Endothelial cell of umbilical vein (primary cell): Measurements from ENCODE around the gene LRP1B. TPM values are rescaled to one million over a fixed set of nuclear protein-coding genes. Genes with fewer than 3 reads are reported as not detected.

Experiments used
- BruUV-seq: library from RNA; stranded (reverse); fragments of 400-500 nt; replicated peaks from 2 replicates; lab custom pipeline; 2021; lab: Mats Ljungman, UMichigan
- CTCF ChIA-PET: fragments of 300-600, 350-600 bp; sonication (Branson Sonifier 250); formaldehyde crosslinking; loops from one replicate; lab custom pipeline; 2021; ENCODE audit warnings: antibody characterized with exemption, inconsistent platforms; lab: Charles Lee
- POLR2A ChIA-PET: fragments of 300-600, 350-600 bp; sonication (Branson Sonifier 250); formaldehyde crosslinking; loops from one replicate; lab custom pipeline; 2021; ENCODE audit warnings: antibody characterized with exemption, inconsistent platforms; lab: Charles Lee
- DNase-seq: peaks from one replicate; pipeline ENCODE4 v3.0.0-alpha.2; 2011; ENCODE audit warnings: low read depth, low spot score
- FAIRE-seq: peaks from 2 replicates; lab custom pipeline; 2011; peaks lifted over from hg19 to GRCh38; lab: Jason Lieb, UNC
- H2AFZ ChIP-seq: 2 replicates; pipeline ENCODE4 v1.6.0; 2012; ENCODE audit warnings: low read depth, low read length, control low read depth, inconsistent platforms
- H3K27ac ChIP-seq: 2 replicates; pipeline ENCODE4 v1.5.1; 2011; ENCODE audit warnings: low read depth, mild to moderate bottlenecking, control low read depth, low read length, moderate library complexity; ENCODE audit not compliant: insufficient read depth
- H3K27me3 ChIP-seq, 2 experiments: 2 replicates each; pipeline versions ENCODE4 v1.6.0 to v1.6.1; 2011; ENCODE audit warnings: low read length in 2 of 2, mixed read lengths in 1 of 2; ENCODE audit not compliant: control insufficient read depth in 2 of 2, insufficient read depth in 2 of 2
- H3K36me3 ChIP-seq, 2 experiments: 2 replicates in 1 of 2; 3 replicates in 1 of 2; pipeline ENCODE4 v1.5.1; 2011; ENCODE audit warnings: low read length in 2 of 2, mild to moderate bottlenecking in 1 of 2, moderate library complexity in 1 of 2; ENCODE audit not compliant: control insufficient read depth in 2 of 2, insufficient read depth in 2 of 2; ENCODE audit errors: extremely low read depth in 1 of 2
- H3K4me1 ChIP-seq: 3 replicates; pipeline ENCODE4 v1.5.1; 2011; ENCODE audit warnings: mild to moderate bottlenecking, low read length; ENCODE audit not compliant: control insufficient read depth, insufficient read depth; ENCODE audit errors: extremely low read depth
- H3K4me2 ChIP-seq: 2 replicates; pipeline ENCODE4 v1.6.1; 2011; ENCODE audit warnings: low read length, control low read depth, mixed read lengths; ENCODE audit not compliant: insufficient read depth
- H3K4me3 ChIP-seq, 3 experiments: fragments of 200-600 bp in 1 of 3; sonication (generic), shearing (Covaris generic) in 1 of 3; replicated peaks in 1 of 3; 2 replicates each; pipeline ENCODE4 v1.5.1; 2011 to 2016; ENCODE audit warnings: control low read depth in 3 of 3, low read length in 3 of 3, mild to moderate bottlenecking in 2 of 3, inconsistent platforms in 1 of 3, low read depth in 1 of 3, moderate library complexity in 1 of 3; ENCODE audit not compliant: insufficient read depth in 1 of 3
- H3K79me2 ChIP-seq: 2 replicates; pipeline ENCODE4 v1.6.0; 2012; ENCODE audit warnings: low read length, inconsistent platforms; ENCODE audit not compliant: control insufficient read depth, insufficient read depth
- H3K9ac ChIP-seq: replicated peaks from 2 replicates; pipeline ENCODE3; 2011; ENCODE audit warnings: low read length, control low read depth; ENCODE audit not compliant: insufficient read depth; ENCODE audit errors: extremely low read depth
- H3K9me1 ChIP-seq: replicated peaks from 3 replicates; pipeline ENCODE4 v1.6.0; 2011; ENCODE audit warnings: mild to moderate bottlenecking, low read length; ENCODE audit not compliant: control insufficient read depth, insufficient read depth; ENCODE audit errors: extremely low read depth
- H3K9me3 ChIP-seq: replicated peaks from 2 replicates; pipeline ENCODE4 v1.5.1; 2012; ENCODE audit warnings: low read length, inconsistent platforms; ENCODE audit not compliant: control insufficient read depth, insufficient read depth
- H4K20me1 ChIP-seq: replicated peaks from 2 replicates; pipeline ENCODE3; 2011; ENCODE audit warnings: mild to moderate bottlenecking, low read length; ENCODE audit not compliant: control insufficient read depth, insufficient read depth; ENCODE audit errors: extremely low read depth
- EZH2 ChIP-seq: IDR thresholded peaks from 2 replicates; pipeline ENCODE4 v1.6.1; 2012; ENCODE audit warnings: borderline replicate concordance, low read depth, mild to moderate bottlenecking, moderate library complexity, low read length, inconsistent platforms; ENCODE audit not compliant: severe bottlenecking
- FOS ChIP-seq: IDR thresholded peaks from 2 replicates; pipeline ENCODE4 v1.6.1; 2011; ENCODE audit warnings: mild to moderate bottlenecking, low read length, moderate library complexity, borderline replicate concordance; ENCODE audit not compliant: insufficient read depth
- GATA2 ChIP-seq: IDR thresholded peaks from 2 replicates; pipeline ENCODE4 v1.7.0; 2011; ENCODE audit warnings: low read depth, mild to moderate bottlenecking, moderate library complexity, mixed read lengths, low read length; ENCODE audit not compliant: insufficient read length, insufficient read depth
- JUN ChIP-seq: IDR thresholded peaks from 2 replicates; pipeline ENCODE4 v1.6.1; 2011; ENCODE audit warnings: borderline replicate concordance, low read depth; ENCODE audit not compliant: insufficient read length, insufficient read depth
- MYC ChIP-seq: IDR thresholded peaks from one replicate; pipeline ENCODE4 v1.6.1; 2011; ENCODE audit warnings: mild to moderate bottlenecking, low read depth, low read length
- POLR2A ChIP-seq: IDR thresholded peaks from 2 replicates; pipeline ENCODE4 v1.6.1; 2012; ENCODE audit warnings: low read depth, mild to moderate bottlenecking, control low read depth, low read length
- POLR2AphosphoS5 ChIP-seq: IDR thresholded peaks from 2 replicates; pipeline ENCODE4 v1.6.1; 2012; ENCODE audit warnings: low read depth, mild to moderate bottlenecking, control low read depth, low read length, moderate library complexity; ENCODE audit not compliant: insufficient read depth
- dilution Hi-C: fragments of 300-500 bp; cut with MboI; formaldehyde crosslinking; loops from one replicate; pipeline ENCODE4 v1.15.0; 2019; ENCODE audit warnings: low sequenced_read_pairs; ENCODE audit not compliant: extremely low pct_ligation_motif_present
- intact Hi-C: fragments of 100-400 bp; cut with micrococcal nuclease; formaldehyde crosslinking; loops from one replicate; pipeline ENCODE4 v1.10.0; 2022
- polyA plus RNA-seq, 4 experiments: library from polyadenylated mRNA; depleted of rRNA in 3 of 4; stranded (reverse) in 3 of 4; unstranded in 1 of 4; fragments of >200 nt; gene quantifications; 2 replicates each; pipeline versions ENCODE4 v1.2.1 to v1.2.3, GENCODE V29; 2011 to 2012; ENCODE audit warnings: missing spikeins in 1 of 4
- total RNA-seq: library from RNA; stranded (reverse); gene quantifications from 2 replicates; pipeline ENCODE4 v1.2.3, GENCODE V29; 2021
- TF ChIP-seq, protein P1 (sequence below), 2 donors: IDR thresholded peaks; 1 replicate in 1 of 2; 2 replicates in 1 of 2; pipeline ENCODE4 v1.5.1; 2011; ENCODE audit warnings: low read length in 2 of 2, mild to moderate bottlenecking in 2 of 2, moderate library complexity in 2 of 2, control low read depth in 1 of 2, inconsistent platforms in 1 of 2, low read depth in 1 of 2; ENCODE audit not compliant: insufficient read depth in 1 of 2; ENCODE audit errors: extremely low read depth in 1 of 2
- TF ChIP-seq, protein P2 (sequence below): IDR thresholded peaks from 2 replicates; pipeline ENCODE4 v1.6.1; 2011; ENCODE audit not compliant: insufficient read depth, insufficient read length

The LRP1B gene
- total and polyA plus RNA-seq, 2 donors (not counting 3 experiments of a cell fraction or from before 2014, with no cell fraction given) = 0.03 to 0.07 TPM

DNA sequence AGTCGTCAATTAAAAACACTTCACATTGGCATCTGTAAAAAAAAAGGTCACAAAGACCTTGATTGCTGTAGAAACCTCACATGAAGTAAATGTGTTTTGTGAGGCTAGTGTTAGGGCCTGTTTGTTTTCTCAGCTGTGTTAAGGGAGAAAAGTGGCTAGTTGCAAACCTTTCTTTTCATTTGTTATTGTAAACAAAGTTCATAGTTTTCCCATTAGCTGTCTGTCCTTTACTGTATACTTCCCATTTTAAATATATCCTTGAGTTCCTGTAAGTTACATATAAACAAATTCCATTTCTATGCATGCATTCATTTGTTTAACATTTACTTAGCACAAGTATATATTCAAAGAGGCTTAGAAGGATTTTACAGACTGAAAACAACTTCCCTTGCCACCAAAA is 1250.2 kb downstream of the LRP1B start:
- Histone ChIP-seq H3K79me2 (no peaks in the 10 kb centered on the region), H3K36me3 (no peaks in the 10 kb centered on the region), H3K4me3 (no peak overlapping the region), H4K20me1 (no peaks in the 10 kb centered on the region), H3K9me1 (no peaks in the 10 kb centered on the region), H3K9ac (no peak overlapping the region), H3K9me3 (no peaks in the 10 kb centered on the region), H3K27ac (no peak overlapping the region), H3K4me1 (no peaks in the 10 kb centered on the region), H3K4me2 (no peak overlapping the region), H3K27me3 (no peaks in the 10 kb centered on the region), H2AFZ (peak overlapping the region; percentile 11)
- intact Hi-C loops = no loop called here
- TF ChIP-seq GATA2 (no peak), FOS (no peak), POLR2A (no peak), POLR2AphosphoS5 (no peak), EZH2 (no peak), JUN (no peak), MYC (no peak)
- TF ChIP-seq, protein P1, sequence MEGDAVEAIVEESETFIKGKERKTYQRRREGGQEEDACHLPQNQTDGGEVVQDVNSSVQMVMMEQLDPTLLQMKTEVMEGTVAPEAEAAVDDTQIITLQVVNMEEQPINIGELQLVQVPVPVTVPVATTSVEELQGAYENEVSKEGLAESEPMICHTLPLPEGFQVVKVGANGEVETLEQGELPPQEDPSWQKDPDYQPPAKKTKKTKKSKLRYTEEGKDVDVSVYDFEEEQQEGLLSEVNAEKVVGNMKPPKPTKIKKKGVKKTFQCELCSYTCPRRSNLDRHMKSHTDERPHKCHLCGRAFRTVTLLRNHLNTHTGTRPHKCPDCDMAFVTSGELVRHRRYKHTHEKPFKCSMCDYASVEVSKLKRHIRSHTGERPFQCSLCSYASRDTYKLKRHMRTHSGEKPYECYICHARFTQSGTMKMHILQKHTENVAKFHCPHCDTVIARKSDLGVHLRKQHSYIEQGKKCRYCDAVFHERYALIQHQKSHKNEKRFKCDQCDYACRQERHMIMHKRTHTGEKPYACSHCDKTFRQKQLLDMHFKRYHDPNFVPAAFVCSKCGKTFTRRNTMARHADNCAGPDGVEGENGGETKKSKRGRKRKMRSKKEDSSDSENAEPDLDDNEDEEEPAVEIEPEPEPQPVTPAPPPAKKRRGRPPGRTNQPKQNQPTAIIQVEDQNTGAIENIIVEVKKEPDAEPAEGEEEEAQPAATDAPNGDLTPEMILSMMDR (IDR thresholded peaks at IDR 0.05; ENCODE audit: extremely low read depth in 1 of 2, insufficient read depth in 1 of 2, low read depth in 1 of 2, low read length in 2 of 2) = no peak
- TF ChIP-seq, protein P2, sequence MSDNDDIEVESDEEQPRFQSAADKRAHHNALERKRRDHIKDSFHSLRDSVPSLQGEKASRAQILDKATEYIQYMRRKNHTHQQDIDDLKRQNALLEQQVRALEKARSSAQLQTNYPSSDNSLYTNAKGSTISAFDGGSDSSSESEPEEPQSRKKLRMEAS = no peak
- FAIRE-seq (no peak), DNase-seq (peak; percentile 42)
- BruUV-seq = no TSS peak
- POLR2A ChIA-PET = no interaction called here
- dilution Hi-C loops = no loop called here
- CTCF ChIA-PET = interaction anchor here (1.4 to 2.8 kb wide), 3 partner anchors 10 to 523 kb away, joined by 3 to 18 read pairs (median 5); no protein-coding TSS in a partner anchor
